Lower lobe of right lung (tissue), 2 donors: ENCODE data around the gene ELL3. TPM values are rescaled to one million over a fixed set of nuclear protein-coding genes. Genes with fewer than 3 reads are reported as not detected.

Source experiments
- ATAC-seq, 2 donors: fragments of 200-7000 bp; cut with Tn5 transposase; one replicate each; pipeline ENCODE4 v1.9.1; 2020 to 2022; ENCODE audit warnings: mild to moderate bottlenecking in 2 of 2, moderate library complexity in 2 of 2
- DNase-seq: peaks from one replicate; pipeline ENCODE4 v3.0.0-alpha.2; 2020
- H3K27ac ChIP-seq: fragments of 200-600 bp; one replicate; pipeline ENCODE4 v1.8.0; 2022
- H3K27me3 ChIP-seq: fragments of 200-600 bp; one replicate; pipeline ENCODE4 v1.8.0; 2022; ENCODE audit warnings: low read depth
- H3K36me3 ChIP-seq: fragments of 200-600 bp; one replicate; pipeline ENCODE4 v1.8.0; 2022; ENCODE audit warnings: mild to moderate bottlenecking
- H3K4me1 ChIP-seq: fragments of 200-600 bp; one replicate; pipeline ENCODE4 v1.8.0; 2022
- H3K4me3 ChIP-seq: fragments of 200-600 bp; one replicate; pipeline ENCODE4 v1.8.0; 2022; ENCODE audit warnings: mild to moderate bottlenecking
- H3K9me3 ChIP-seq: fragments of 200-600 bp; one replicate; pipeline ENCODE4 v1.8.0; 2022
- intact Hi-C: fragments of 100-400 bp; cut with DNase I; formaldehyde crosslinking; loops from one replicate; pipeline ENCODE4 v1.11.0; 2022
- total RNA-seq: library from RNA; stranded (reverse); fragmentation: NEBNext Ultra II Directional; extraction: Animal tissue kit (Norgen Biotek cat#: 25700); gene quantifications from one replicate; pipeline ENCODE4 v1.2.1, GENCODE V29; 2021
- TF ChIP-seq, protein P1 (sequence below): fragments of 200-600 bp; IDR thresholded peaks from one replicate; pipeline ENCODE4 v1.8.0; 2022; ENCODE audit warnings: antibody characterized with exemption, mild to moderate bottlenecking
- donor health status: DM: no; HTN: yes; CAD: no; lungs with severe emphysema.

ELL3 gene
- total RNA-seq, 1 donor from 2014 or later: 5.1 TPM

DNA sequence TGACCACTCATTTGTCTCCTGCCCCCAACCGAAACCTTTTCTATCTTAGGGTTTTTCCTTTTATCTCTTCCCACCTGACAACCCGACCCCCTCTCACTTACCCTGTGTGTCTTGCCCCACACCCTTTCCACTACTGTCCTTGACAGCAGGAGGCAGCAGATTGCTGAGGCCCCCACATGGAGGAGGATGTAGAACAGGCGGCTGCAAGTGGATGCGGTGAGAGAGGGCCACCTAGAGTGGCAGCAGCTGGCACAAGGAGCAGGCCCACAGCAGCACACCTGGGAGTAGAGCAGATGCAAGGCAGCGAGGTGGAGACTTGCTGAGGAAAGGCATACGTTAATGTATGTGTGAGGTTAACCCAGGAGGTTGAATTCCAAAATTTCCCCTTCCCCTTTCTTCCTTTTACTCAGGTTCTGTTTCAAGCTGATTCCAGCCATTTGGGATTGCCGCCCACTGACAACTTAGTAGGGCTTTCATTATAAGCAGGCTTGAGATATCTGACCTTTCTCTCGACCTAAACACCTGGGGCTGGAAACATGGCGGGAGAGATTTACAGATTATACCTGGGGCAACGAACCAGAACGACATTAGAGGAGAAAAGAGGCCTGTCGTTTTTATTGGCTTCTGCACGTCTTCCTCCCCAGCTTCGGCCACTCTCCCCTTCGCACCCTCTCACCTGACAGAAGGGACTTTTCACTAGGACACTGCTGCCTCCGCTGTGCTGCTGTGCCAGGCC, 22.6 kb upstream of the ELL3 start:
- TF ChIP-seq, protein P1, sequence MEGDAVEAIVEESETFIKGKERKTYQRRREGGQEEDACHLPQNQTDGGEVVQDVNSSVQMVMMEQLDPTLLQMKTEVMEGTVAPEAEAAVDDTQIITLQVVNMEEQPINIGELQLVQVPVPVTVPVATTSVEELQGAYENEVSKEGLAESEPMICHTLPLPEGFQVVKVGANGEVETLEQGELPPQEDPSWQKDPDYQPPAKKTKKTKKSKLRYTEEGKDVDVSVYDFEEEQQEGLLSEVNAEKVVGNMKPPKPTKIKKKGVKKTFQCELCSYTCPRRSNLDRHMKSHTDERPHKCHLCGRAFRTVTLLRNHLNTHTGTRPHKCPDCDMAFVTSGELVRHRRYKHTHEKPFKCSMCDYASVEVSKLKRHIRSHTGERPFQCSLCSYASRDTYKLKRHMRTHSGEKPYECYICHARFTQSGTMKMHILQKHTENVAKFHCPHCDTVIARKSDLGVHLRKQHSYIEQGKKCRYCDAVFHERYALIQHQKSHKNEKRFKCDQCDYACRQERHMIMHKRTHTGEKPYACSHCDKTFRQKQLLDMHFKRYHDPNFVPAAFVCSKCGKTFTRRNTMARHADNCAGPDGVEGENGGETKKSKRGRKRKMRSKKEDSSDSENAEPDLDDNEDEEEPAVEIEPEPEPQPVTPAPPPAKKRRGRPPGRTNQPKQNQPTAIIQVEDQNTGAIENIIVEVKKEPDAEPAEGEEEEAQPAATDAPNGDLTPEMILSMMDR: no peak
- Histone ChIP-seq H3K36me3 (peaks cover 71% of the 10 kb centered on the region), H3K4me3 (no peak overlapping the region), H3K9me3 (no peaks in the 10 kb centered on the region), H3K4me1 (peaks cover 53% of the 10 kb centered on the region), H3K27me3 (no peaks in the 10 kb centered on the region), H3K27ac (peak overlapping the region; percentile 90)
- DNase-seq (no peak), ATAC-seq (peak in 1 of 2 donors; percentile 4)
- intact Hi-C loops: no loop called here

DNA sequence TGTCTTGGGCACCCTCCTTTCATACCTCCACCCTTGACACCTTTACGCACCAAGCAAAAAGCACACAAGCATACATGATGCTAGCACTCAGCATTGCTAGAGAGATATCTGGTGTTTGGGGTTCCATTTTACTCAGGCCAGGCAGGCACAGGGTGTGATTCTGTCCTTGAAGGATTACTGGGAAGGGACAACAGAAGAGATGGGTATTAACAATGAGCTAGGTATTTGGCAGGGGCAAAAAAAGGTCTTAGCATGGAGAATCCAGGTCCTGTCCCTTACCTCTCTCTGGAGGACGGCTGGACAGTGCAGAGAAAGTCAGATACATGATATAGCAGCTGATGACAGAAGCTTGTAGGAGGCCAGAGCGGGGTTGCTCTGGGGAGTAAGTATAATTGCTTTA, 19.8 kb upstream of the ELL3 start:
- intact Hi-C loops: no loop called here
- no peak overlapping the region for H3K27ac ChIP-seq
- H3K36me3 ChIP-seq: peaks cover 54% of the 10 kb centered on the region
- ATAC-seq (no peak), DNase-seq (no peak)
- no peak overlapping the region for H3K4me3 ChIP-seq
- no peaks in the 10 kb centered on the region for H3K9me3 ChIP-seq
- TF ChIP-seq, protein P1: no peak
- peaks cover 67% of the 10 kb centered on the region for H3K4me1 ChIP-seq
- H3K27me3 ChIP-seq: no peaks in the 10 kb centered on the region

DNA sequence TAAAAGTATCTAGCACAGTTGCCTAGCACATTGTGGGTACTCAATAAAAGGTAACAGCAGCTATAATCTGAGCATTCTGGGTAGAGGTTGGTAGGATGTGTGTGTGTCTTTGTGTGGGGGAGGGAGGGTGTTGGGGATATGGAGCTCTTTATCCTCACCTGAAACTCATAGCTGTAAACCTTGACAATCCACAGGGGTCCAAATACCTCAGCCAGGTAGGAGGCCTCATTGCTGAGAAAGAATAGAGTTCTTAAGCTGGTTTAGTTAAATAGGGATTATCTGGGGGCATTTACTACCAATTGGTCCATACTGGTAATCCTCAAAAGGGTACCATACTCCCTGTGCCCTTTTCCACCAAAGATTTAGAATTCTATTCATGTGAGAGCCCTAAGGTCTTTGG, 19.2 kb upstream of the ELL3 start:
- ATAC-seq (no peak), DNase-seq (no peak)
- Histone ChIP-seq H3K27ac (no peak overlapping the region), H3K4me1 (peaks cover 61% of the 10 kb centered on the region), H3K36me3 (peaks cover 54% of the 10 kb centered on the region), H3K27me3 (no peaks in the 10 kb centered on the region), H3K9me3 (no peaks in the 10 kb centered on the region), H3K4me3 (no peak overlapping the region)
- intact Hi-C loops: no loop called here
- TF ChIP-seq, protein P1: no peak

DNA sequence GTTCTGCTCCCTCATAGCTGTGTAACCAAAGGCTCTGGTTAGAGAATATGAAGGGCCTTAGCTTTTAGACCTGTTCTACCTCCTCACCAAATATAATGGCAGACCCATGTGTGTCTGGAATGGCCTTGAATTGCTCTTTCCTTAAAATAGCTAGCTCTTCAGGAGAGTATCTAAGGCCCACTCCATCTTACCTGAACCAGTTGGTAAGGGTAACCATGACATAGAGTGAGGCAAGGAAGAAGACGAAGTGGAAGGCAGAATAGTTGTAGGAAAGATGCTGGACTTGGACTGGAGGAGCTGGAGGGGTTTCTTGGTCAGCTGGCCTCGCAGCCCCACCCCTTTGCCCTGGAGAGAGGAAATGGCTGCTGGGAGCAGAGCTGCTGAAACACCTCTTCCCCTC, 18.4 kb upstream of the ELL3 start:
- peaks cover 54% of the 10 kb centered on the region for H3K36me3 ChIP-seq
- TF ChIP-seq, protein P1: no peak
- intact Hi-C loops: no loop called here
- no peaks in the 10 kb centered on the region for H3K9me3 ChIP-seq
- no peak for ATAC-seq
- no peaks in the 10 kb centered on the region for H3K27me3 ChIP-seq
- peak overlapping the region; percentile 96 for H3K27ac ChIP-seq
- H3K4me1 ChIP-seq: peaks cover 59% of the 10 kb centered on the region
- no peak for DNase-seq
- no peak overlapping the region for H3K4me3 ChIP-seq

DNA sequence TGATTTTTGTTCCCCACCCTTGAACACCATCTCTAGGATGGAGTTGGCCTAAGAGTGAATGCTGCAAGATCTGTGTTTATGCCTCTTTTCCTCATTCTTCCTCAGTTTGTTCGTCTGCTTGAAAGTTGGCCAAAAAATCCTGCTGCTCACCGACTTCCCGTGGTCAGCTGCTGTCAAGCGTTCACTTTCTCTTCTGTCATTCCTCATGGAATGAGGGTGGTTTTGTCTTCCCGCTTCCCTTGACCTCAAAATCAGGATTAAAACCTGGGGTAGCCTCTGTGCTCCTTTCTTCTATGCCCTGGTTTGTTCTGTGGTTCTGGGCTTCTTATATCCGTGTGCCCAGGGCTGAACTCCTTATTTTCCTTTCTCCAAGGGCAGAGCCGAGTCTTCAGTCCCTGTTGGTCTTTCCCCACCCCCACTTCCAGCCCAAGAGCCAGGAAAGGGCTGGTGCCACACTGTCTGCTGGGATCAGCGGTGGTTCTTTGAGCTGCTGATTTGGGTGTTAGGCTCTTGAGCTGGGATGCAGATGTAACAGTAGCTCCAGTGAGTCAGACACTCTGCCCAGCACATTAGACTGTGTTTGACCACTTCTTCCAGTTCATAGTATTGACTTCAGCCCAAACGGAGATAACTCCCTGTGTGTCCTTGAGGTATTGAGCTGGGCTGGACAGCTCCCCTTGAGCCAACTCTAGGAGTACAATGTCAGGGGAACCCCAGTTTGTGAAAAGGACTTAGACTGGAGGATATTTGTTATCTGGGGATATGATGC, 17.7 kb upstream of the ELL3 start:
- no peaks in the 10 kb centered on the region for H3K9me3 ChIP-seq
- H3K27me3 ChIP-seq: no peaks in the 10 kb centered on the region
- ATAC-seq (no peak), DNase-seq (no peak)
- peak overlapping the region; percentile 90 for H3K4me3 ChIP-seq
- peak overlapping the region; percentile 96 for H3K27ac ChIP-seq
- TF ChIP-seq, protein P1: no peak
- H3K36me3 ChIP-seq: peaks cover 49% of the 10 kb centered on the region
- H3K4me1 ChIP-seq: peaks cover 52% of the 10 kb centered on the region
- intact Hi-C loops: no loop called here
